HEK293T (cell line): ENCODE measurements around the gene CCDC24.

Source experiments
- CTCF ChIA-PET: fragments of 350-600 bp; formaldehyde crosslinking; extraction: SDS; loops from one replicate; lab custom pipeline; 2021; ENCODE audit warnings: antibody characterized with exemption, inconsistent platforms; lab: Yijun Ruan, JAX
- POLR2A ChIA-PET: fragments of 350-600 bp; formaldehyde crosslinking; extraction: SDS; loops from one replicate; lab custom pipeline; 2020; ENCODE audit warnings: antibody characterized with exemption, inconsistent platforms; lab: Yijun Ruan, JAX
- DNase-seq: peaks from one replicate; pipeline ENCODE4 v3.0.0; 2012; ENCODE audit warnings: mixed read lengths; ENCODE audit errors: extremely low spot score
- ARNT ChIP-seq: fragments of 450-650 bp; IDR thresholded peaks from 2 replicates; pipeline ENCODE4 v1.6.1; 2017; ENCODE audit warnings: mild to moderate bottlenecking
- BHLHE40 ChIP-seq: fragments of 450-650 bp; IDR thresholded peaks from 2 replicates; pipeline ENCODE4 v1.6.1; 2016; ENCODE audit warnings: mild to moderate bottlenecking, moderate library complexity, borderline replicate concordance
- CTBP1 ChIP-seq: fragments of 450-650 bp; IDR thresholded peaks from 2 replicates; pipeline ENCODE4 v1.6.1; 2016; ENCODE audit warnings: borderline replicate concordance
- ELF4 ChIP-seq: fragments of 450-650 bp; IDR thresholded peaks from 2 replicates; pipeline ENCODE4 v1.6.1; 2017; ENCODE audit warnings: antibody characterized with exemption
- FOXA1 ChIP-seq: fragments of 450-650 bp; IDR thresholded peaks from 2 replicates; pipeline ENCODE4 v1.6.1; 2016; ENCODE audit warnings: mild to moderate bottlenecking
- FOXK2 ChIP-seq: fragments of 450-650 bp; IDR thresholded peaks from 2 replicates; pipeline ENCODE4 v1.6.1; 2016; ENCODE audit warnings: mild to moderate bottlenecking
- HDGF ChIP-seq: fragments of 450-650 bp; IDR thresholded peaks from 2 replicates; pipeline ENCODE4 v1.6.1; 2017; ENCODE audit warnings: antibody characterized with exemption, borderline replicate concordance
- L3MBTL2 ChIP-seq: fragments of 450-650 bp; conservative IDR thresholded peaks from 2 replicates; pipeline ENCODE4 v1.6.1; 2016; ENCODE audit warnings: mild to moderate bottlenecking
- LEF1 ChIP-seq: fragments of 450-650 bp; IDR thresholded peaks from 2 replicates; pipeline ENCODE4 v1.6.1; 2017; ENCODE audit warnings: mild to moderate bottlenecking, borderline replicate concordance
- NFRKB ChIP-seq: fragments of 450-650 bp; IDR thresholded peaks from 2 replicates; pipeline ENCODE4 v1.6.1; 2016; ENCODE audit warnings: mild to moderate bottlenecking, moderate library complexity
- SP1 ChIP-seq: fragments of 450-650 bp; IDR thresholded peaks from 2 replicates; pipeline ENCODE4 v1.6.1; 2017
- SUZ12 ChIP-seq: fragments of 450-650 bp; IDR thresholded peaks from 2 replicates; pipeline ENCODE4 v1.6.1; 2016; ENCODE audit warnings: mild to moderate bottlenecking
- TARDBP ChIP-seq: fragments of 450-650 bp; IDR thresholded peaks from 2 replicates; pipeline ENCODE4 v1.6.1; 2016
- ZNF384 ChIP-seq: fragments of 450-650 bp; IDR thresholded peaks from 2 replicates; pipeline ENCODE4 v1.6.1; 2016
- TF ChIP-seq, protein P1 (sequence below): fragments of 450-650 bp; IDR thresholded peaks from 2 replicates; pipeline ENCODE4 v1.6.1; 2016

The CCDC24 gene

DNA sequence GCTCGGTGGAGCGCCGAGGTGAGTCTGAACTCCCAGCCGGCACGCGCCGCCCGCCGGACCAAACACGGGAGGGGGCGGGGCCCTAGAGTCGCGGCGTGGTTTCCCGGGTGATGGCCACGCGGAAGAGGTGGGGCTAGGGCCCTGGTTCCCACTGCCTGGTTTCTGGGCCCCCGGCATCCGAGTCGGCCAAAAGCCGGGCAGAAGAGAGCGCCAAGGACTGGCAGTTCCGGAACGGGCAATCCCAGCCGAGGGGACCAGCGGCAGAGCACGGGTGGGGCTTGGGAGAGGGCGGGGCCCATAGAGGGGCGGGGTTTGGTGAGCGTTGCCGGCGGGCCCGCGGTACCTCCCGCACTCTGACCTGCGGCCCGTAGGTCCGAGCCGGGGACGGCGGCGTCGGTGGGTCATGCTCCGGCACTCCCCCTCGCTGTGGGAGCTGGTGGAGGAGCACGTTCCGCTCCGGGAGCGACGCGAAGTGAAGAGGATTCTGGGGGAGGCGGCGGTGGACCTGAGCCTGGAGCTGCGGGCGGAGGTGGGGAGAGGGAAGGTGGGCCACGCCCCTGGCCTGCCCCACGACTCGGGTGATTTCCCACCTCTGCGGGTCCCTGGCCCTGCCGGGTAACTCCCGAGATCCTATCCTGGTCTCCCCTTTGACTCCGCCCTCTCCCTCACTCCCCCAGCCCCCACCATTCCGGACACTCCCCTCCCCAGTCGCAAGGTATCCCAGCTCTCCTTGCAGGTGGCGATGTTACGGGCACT lies at the start of gene CCDC24:
Gene CCDC24, plus strand, starts transcription at position 124 of the 756 bp plus-strand sequence. Its CDS starts 280 bp downstream, at position 404.
- CTCF ChIA-PET: interaction anchor here (0.8 to 1.8 kb wide), 3 partner anchors 15 to 57 kb away, joined by 3 to 6 read pairs (median 5); no protein-coding TSS in a partner anchor
- POLR2A ChIA-PET: interaction anchor here (0.8 to 1.5 kb wide), 4 partner anchors 14 to 640 kb away, joined by 3 to 5 read pairs (median 4); partner anchors contain the start of gene IPO13
- peak; percentile 70 for DNase-seq
- TF ChIP-seq L3MBTL2: peak; percentile 33
- TF ChIP-seq, protein P1, sequence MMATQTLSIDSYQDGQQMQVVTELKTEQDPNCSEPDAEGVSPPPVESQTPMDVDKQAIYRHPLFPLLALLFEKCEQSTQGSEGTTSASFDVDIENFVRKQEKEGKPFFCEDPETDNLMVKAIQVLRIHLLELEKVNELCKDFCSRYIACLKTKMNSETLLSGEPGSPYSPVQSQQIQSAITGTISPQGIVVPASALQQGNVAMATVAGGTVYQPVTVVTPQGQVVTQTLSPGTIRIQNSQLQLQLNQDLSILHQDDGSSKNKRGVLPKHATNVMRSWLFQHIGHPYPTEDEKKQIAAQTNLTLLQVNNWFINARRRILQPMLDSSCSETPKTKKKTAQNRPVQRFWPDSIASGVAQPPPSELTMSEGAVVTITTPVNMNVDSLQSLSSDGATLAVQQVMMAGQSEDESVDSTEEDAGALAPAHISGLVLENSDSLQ: no peak

DNA sequence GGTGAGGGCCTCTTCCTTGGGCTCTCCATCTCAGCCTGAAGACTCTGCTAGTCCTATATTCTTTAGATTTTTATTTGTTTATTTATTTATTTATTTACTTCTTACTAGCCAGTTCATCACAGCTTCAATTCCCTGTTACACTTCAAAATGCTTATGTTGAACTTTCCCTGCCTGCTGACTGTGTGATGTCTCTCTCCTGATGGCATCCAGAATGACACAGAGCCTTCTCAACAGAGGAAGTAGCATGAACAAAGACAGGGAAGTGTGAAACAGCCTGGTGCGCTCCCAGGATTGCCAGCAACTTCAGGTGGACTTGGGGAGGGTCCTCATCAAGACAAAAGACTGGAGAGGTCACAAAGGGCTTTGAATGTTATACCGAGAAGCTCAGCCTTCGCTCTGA lies 49.0 kb upstream of the CCDC24 start:
- no peak for DNase-seq
- ChIA-PET CTCF (interaction anchor here (1.0 to 5.1 kb wide), 3 partner anchors 8 to 105 kb away, joined by 3 to 33 read pairs (median 3); no protein-coding TSS in a partner anchor), POLR2A (interaction anchor here (2.5 kb wide), 1 partner anchor 292 kb away, joined by 7 read pairs; the partner anchor contains the start of gene KDM4A)
- TF ChIP-seq HDGF: no peak

DNA sequence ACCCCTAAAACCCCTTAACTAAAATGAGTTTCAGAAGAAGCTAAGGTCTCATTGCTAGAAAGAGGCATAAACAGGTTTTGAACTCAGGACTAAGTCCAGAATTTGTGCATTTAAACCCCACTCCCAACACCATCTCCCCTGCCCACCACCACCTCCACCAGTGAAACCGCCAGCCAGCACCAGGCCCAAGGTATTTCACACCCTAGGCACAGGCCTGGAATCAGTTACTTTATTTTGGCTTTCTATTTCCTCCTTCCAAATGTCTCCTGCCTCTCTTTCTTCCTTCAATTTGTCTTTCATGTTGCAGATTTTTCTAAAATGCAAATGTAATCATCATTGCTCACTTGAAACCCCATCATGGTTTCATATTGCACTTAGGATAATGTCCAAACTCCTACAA lies 46.5 kb upstream of the CCDC24 start:
- TF ChIP-seq HDGF (no peak), FOXA1 (no peak), ARNT (no peak), NFRKB (no peak), SUZ12 (no peak), FOXK2 (no peak), LEF1 (no peak), BHLHE40 (no peak), L3MBTL2 (no peak), TARDBP (no peak), SP1 (no peak), ZNF384 (no peak), ELF4 (no peak), CTBP1 (no peak)
- TF ChIP-seq, protein P1: no peak
- CTCF ChIA-PET: interaction anchor here (1.7 to 5.1 kb wide), 2 partner anchors 10 to 15 kb away, joined by 7 to 33 read pairs; no protein-coding TSS in a partner anchor
- no peak for DNase-seq
- POLR2A ChIA-PET: no interaction called here

GRCh38 chr1:43945674-43946235 lies 45.6 kb upstream of the CCDC24 start:
- CTCF ChIA-PET: interaction anchor here (0.6 to 5.1 kb wide), 9 partner anchors 9 to 301 kb away, joined by 3 to 33 read pairs (median 5); no protein-coding TSS in a partner anchor

GRCh38 chr1:43946236-43947060 lies 45.0 kb upstream of the CCDC24 start, which contains the start of gene IPO13:
Gene IPO13, plus strand, starts transcription at chr1:43946950. Its CDS starts 651 bp downstream, at chr1:43947601.
- ChIA-PET POLR2A (interaction anchor here (0.7 to 4.6 kb wide), 9 partner anchors 11 to 492 kb away, joined by 3 to 25 read pairs (median 5); partner anchors contain the start of genes ATP6V0B and B4GALT2), CTCF (interaction anchor here (0.7 to 5.1 kb wide), 9 partner anchors 8 to 302 kb away, joined by 3 to 33 read pairs (median 5); no protein-coding TSS in a partner anchor)
- TF ChIP-seq ZNF384 (no peak), ELF4 (peak; percentile 55; the same call in 1 of the 2 replicates), TARDBP (no peak), SP1 (no peak), L3MBTL2 (peak; percentile 72)
- TF ChIP-seq, protein P1: peak; percentile 86
- peak; percentile 97 for DNase-seq

More at GRCh38 chr1:43945674-43946235, 45.6 kb upstream of the CCDC24 start:
- TF ChIP-seq BHLHE40 (no peak), ELF4 (no peak), LEF1 (no peak), ZNF384 (no peak), ARNT (no peak), NFRKB (no peak), HDGF (no peak), SP1 (no peak)
- POLR2A ChIA-PET: interaction anchor here (0.9 to 4.6 kb wide), 3 partner anchors 11 to 29 kb away, joined by 5 to 25 read pairs (median 7); partner anchors contain the start of gene ATP6V0B
- no peak for DNase-seq
